Esophagus squamous epithelium (tissue), 4 donors: Measurements from ENCODE around the gene CDC25B.

ENCODE experiments used
- POLR2A ChIP-seq, 4 donors: fragments of 450-650 bp; IDR thresholded peaks; one replicate each; pipeline ENCODE4 v1.6.1; 2017; ENCODE audit warnings: antibody characterized with exemption in 4 of 4, mild to moderate bottlenecking in 4 of 4, moderate library complexity in 3 of 4
- TF ChIP-seq, protein P1 (sequence below), 6 experiments: fragments of 450-650 bp in 4 of 6; fragments of 200-600 bp in 2 of 6; sonication (generic) in 2 of 6; IDR thresholded peaks; one replicate each; pipeline ENCODE4 v1.5.1; 2016 to 2019; ENCODE audit warnings: antibody characterized with exemption in 6 of 6, mild to moderate bottlenecking in 4 of 6, moderate library complexity in 4 of 6

DNA sequence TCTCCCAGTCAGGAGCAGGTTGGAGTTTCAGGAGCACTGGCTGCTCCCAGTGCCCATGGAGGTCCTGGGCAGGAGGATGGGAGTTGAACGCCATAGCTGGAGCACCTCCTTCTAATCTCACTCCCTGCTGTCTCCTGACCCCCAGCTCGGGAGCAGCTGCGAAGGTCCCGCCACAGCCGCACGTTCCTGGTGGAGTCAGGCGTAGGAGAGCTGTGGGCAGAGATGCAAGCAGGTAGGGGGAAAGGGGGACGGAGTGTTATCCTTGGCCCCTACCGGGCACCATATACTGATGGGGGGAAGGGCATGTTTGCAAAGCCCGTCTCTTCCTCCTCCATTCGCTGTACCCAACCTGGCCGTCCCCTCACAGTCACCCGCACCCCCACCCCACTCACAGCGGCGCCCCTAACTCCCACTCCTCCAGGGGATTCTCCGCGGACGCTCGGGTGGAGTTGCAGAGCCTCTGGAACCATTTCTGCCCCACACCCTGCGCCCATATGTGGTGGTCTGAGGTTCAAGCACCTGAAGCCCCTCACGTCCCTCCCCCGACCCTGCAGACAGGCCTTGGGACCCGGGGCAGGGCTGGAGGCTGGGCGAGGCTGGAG, 46.9 kb upstream of the CDC25B start:
- no peak for TF ChIP-seq POLR2A (IDR thresholded peaks at IDR 0.05)
- TF ChIP-seq, protein P1, sequence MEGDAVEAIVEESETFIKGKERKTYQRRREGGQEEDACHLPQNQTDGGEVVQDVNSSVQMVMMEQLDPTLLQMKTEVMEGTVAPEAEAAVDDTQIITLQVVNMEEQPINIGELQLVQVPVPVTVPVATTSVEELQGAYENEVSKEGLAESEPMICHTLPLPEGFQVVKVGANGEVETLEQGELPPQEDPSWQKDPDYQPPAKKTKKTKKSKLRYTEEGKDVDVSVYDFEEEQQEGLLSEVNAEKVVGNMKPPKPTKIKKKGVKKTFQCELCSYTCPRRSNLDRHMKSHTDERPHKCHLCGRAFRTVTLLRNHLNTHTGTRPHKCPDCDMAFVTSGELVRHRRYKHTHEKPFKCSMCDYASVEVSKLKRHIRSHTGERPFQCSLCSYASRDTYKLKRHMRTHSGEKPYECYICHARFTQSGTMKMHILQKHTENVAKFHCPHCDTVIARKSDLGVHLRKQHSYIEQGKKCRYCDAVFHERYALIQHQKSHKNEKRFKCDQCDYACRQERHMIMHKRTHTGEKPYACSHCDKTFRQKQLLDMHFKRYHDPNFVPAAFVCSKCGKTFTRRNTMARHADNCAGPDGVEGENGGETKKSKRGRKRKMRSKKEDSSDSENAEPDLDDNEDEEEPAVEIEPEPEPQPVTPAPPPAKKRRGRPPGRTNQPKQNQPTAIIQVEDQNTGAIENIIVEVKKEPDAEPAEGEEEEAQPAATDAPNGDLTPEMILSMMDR (IDR thresholded peaks at IDR 0.05) = no peak
